IMR-90 (cell line): ENCODE data around the gene TGFA. TPM values are rescaled to one million over a fixed set of nuclear protein-coding genes. Genes with fewer than 3 reads are reported as not detected.

ENCODE experiments used
- ATAC-seq: fragments of 200-7000 bp; cut with Tn5 transposase; 2 replicates; pipeline ENCODE4 v1.9.1; 2020; ENCODE audit warnings: low read depth, mild to moderate bottlenecking, moderate library complexity
- BruUV-seq: library from RNA; stranded (reverse); fragments of 400-500 nt; replicated peaks from 2 replicates; lab custom pipeline; 2021; lab: Mats Ljungman, UMichigan
- CTCF ChIA-PET: fragments of 300-600 bp; formaldehyde crosslinking; extraction: SDS; loops from one replicate; lab custom pipeline; 2021; ENCODE audit warnings: antibody characterized with exemption; lab: Yijun Ruan, JAX
- POLR2A ChIA-PET: fragments of 300-600 bp; sonication (Branson Sonifier 250); formaldehyde crosslinking; loops from one replicate; lab custom pipeline; 2022; ENCODE audit warnings: antibody characterized with exemption; ENCODE audit not compliant: unreplicated experiment; lab: Charles Lee
- DNase-seq: peaks from one replicate; pipeline ENCODE4 v3.0.0; 2013
- H2AFZ ChIP-seq: replicated peaks from 2 replicates; pipeline ENCODE3; 2013; ENCODE audit warnings: low read length, mild to moderate bottlenecking; ENCODE audit not compliant: poor library complexity
- H2AK5ac ChIP-seq: 2 replicates; pipeline ENCODE4 v1.6.1; 2013; ENCODE audit warnings: low read depth, low read length, inconsistent platforms
- H2AK9ac ChIP-seq: replicated peaks from 2 replicates; pipeline ENCODE3; 2013; ENCODE audit warnings: mild to moderate bottlenecking, low read depth, low read length, moderate library complexity; ENCODE audit not compliant: poor library complexity
- H2BK120ac ChIP-seq: 2 replicates; pipeline ENCODE4 v1.6.1; 2013; ENCODE audit warnings: low read depth, low read length, inconsistent platforms
- H2BK15ac ChIP-seq: 3 replicates; pipeline ENCODE4 v1.6.1; 2013; ENCODE audit warnings: low read depth, low read length, inconsistent platforms
- H2BK20ac ChIP-seq: 2 replicates; pipeline ENCODE4 v1.6.1; 2013; ENCODE audit warnings: low read depth, mild to moderate bottlenecking, inconsistent platforms, low read length, moderate library complexity
- H2BK5ac ChIP-seq: 2 replicates; pipeline ENCODE4 v1.6.1; 2013; ENCODE audit warnings: mild to moderate bottlenecking, low read depth, low read length, inconsistent platforms; ENCODE audit not compliant: poor library complexity, severe bottlenecking
- H3K14ac ChIP-seq: replicated peaks from 2 replicates; pipeline ENCODE4 v1.6.1; 2013; ENCODE audit warnings: low read depth, low read length, inconsistent platforms
- H3K18ac ChIP-seq: 2 replicates; pipeline ENCODE4 v1.6.1; 2013; ENCODE audit warnings: low read depth, low read length, control low read depth
- H3K23ac ChIP-seq: 2 replicates; pipeline ENCODE4 v1.6.1; 2013; ENCODE audit warnings: low read depth, low read length, inconsistent platforms
- H3K27ac ChIP-seq: 2 replicates; pipeline ENCODE4 v1.5.1; 2013; ENCODE audit warnings: mild to moderate bottlenecking, control low read depth, low read length; ENCODE audit not compliant: insufficient read depth
- H3K27me3 ChIP-seq: 2 replicates; pipeline ENCODE4 v1.6.1; 2013; ENCODE audit warnings: low read length; ENCODE audit not compliant: control insufficient read depth, insufficient read depth
- H3K36me3 ChIP-seq: 2 replicates; pipeline ENCODE4 v1.6.1; 2013; ENCODE audit warnings: low read length, mixed read lengths; ENCODE audit not compliant: control insufficient read depth, insufficient read depth
- H3K4ac ChIP-seq: 2 replicates; pipeline ENCODE4 v1.6.1; 2013; ENCODE audit warnings: low read depth, low read length, inconsistent platforms
- H3K4me1 ChIP-seq: 2 replicates; pipeline ENCODE4 v1.6.1; 2013; ENCODE audit warnings: low read length, mixed read lengths; ENCODE audit not compliant: control insufficient read depth, insufficient read depth
- H3K4me2 ChIP-seq: 2 replicates; pipeline ENCODE4 v1.6.1; 2013; ENCODE audit warnings: low read depth, mild to moderate bottlenecking, control low read depth, low read length, moderate library complexity
- H3K4me3 ChIP-seq: 2 replicates; pipeline ENCODE4 v1.5.1; 2013; ENCODE audit warnings: low read depth, mild to moderate bottlenecking, control low read depth, low read length, moderate library complexity; ENCODE audit not compliant: insufficient read depth
- H3K56ac ChIP-seq: 2 replicates; pipeline ENCODE4 v1.6.1; 2013; ENCODE audit warnings: low read length, inconsistent platforms; ENCODE audit not compliant: insufficient read depth; ENCODE audit errors: extremely low read depth
- H3K79me1 ChIP-seq, 2 experiments: 2 replicates each; pipeline ENCODE4 v1.6.1; 2013; ENCODE audit warnings: low read length in 2 of 2, inconsistent platforms in 1 of 2, low read depth in 1 of 2
- H3K9ac ChIP-seq: 2 replicates; pipeline ENCODE4 v1.6.1; 2013; ENCODE audit warnings: low read depth, low read length, control low read depth
- H3K9me1 ChIP-seq: 2 replicates; pipeline ENCODE4 v1.6.1; 2013; ENCODE audit warnings: low read length, inconsistent platforms; ENCODE audit not compliant: insufficient read depth
- H3K9me3 ChIP-seq: 2 replicates; pipeline ENCODE4 v1.6.1; 2013; ENCODE audit warnings: low read length; ENCODE audit not compliant: control insufficient read depth, insufficient read depth
- H4K20me1 ChIP-seq: 2 replicates; pipeline ENCODE4 v1.6.1; 2013; ENCODE audit warnings: low read length, inconsistent platforms; ENCODE audit not compliant: insufficient read depth
- H4K5ac ChIP-seq: 2 replicates; pipeline ENCODE4 v1.6.1; 2013; ENCODE audit warnings: mild to moderate bottlenecking, low read depth, low read length, control low read depth
- H4K8ac ChIP-seq, 2 experiments: 2 replicates each; pipeline ENCODE4 v1.6.1; 2013; ENCODE audit warnings: low read depth in 2 of 2, low read length in 2 of 2, control low read depth in 1 of 2, inconsistent platforms in 1 of 2
- H4K91ac ChIP-seq: 2 replicates; pipeline ENCODE4 v1.6.1; 2013; ENCODE audit warnings: low read depth, low read length, inconsistent platforms; ENCODE audit not compliant: insufficient read depth
- BHLHE40 ChIP-seq: fragments of 150-350 bp; IDR thresholded peaks from 2 replicates; pipeline ENCODE4 v1.6.1; 2016; ENCODE audit warnings: mild to moderate bottlenecking, low read depth, low read length
- CTCF ChIP-seq: conservative IDR thresholded peaks from 2 replicates; pipeline ENCODE4 v1.5.1; 2012; ENCODE audit warnings: mild to moderate bottlenecking, low read depth, low read length, improper control_type of control experiment
- FOS ChIP-seq: fragments of 150-350 bp; IDR thresholded peaks from 2 replicates; pipeline ENCODE4 v1.6.1; 2016; ENCODE audit warnings: low read depth, low read length
- MAFK ChIP-seq: IDR thresholded peaks from 2 replicates; pipeline ENCODE4 v1.6.1; 2012; ENCODE audit warnings: low read depth, low read length, improper control_type of control experiment
- MAZ ChIP-seq: IDR thresholded peaks from 2 replicates; pipeline ENCODE4 v1.6.1; 2012; ENCODE audit warnings: low read depth, mild to moderate bottlenecking, low read length, improper control_type of control experiment, moderate library complexity, borderline replicate concordance
- MXI1 ChIP-seq: IDR thresholded peaks from 2 replicates; pipeline ENCODE4 v1.6.1; 2012; ENCODE audit warnings: low read depth, mild to moderate bottlenecking, low read length, moderate library complexity, borderline replicate concordance
- NFE2L2 ChIP-seq: fragments of 150-350 bp; IDR thresholded peaks from 2 replicates; pipeline ENCODE4 v1.6.1; 2016; ENCODE audit warnings: low read depth, mild to moderate bottlenecking, low read length
- POLR2A ChIP-seq: IDR thresholded peaks from 2 replicates; pipeline ENCODE4 v1.6.1; 2012; ENCODE audit warnings: mild to moderate bottlenecking, low read depth, low read length
- RAD21 ChIP-seq: IDR thresholded peaks from 2 replicates; pipeline ENCODE4 v1.6.1; 2012; ENCODE audit warnings: low read length, improper control_type of control experiment
- RCOR1 ChIP-seq: IDR thresholded peaks from 2 replicates; pipeline ENCODE4 v1.6.1; 2012; ENCODE audit warnings: mild to moderate bottlenecking, low read length, improper control_type of control experiment; ENCODE audit not compliant: insufficient replicate concordance
- RFX5 ChIP-seq: IDR thresholded peaks from 2 replicates; pipeline ENCODE4 v1.8.0; 2012; ENCODE audit warnings: low read depth, mild to moderate bottlenecking, low read length, moderate library complexity
- SMC3 ChIP-seq: fragments of 150-350 bp; IDR thresholded peaks from 2 replicates; pipeline ENCODE4 v1.6.1; 2016; ENCODE audit warnings: low read depth, mild to moderate bottlenecking, antibody characterized with exemption, low read length, moderate library complexity
- USF2 ChIP-seq: fragments of 150-350 bp; IDR thresholded peaks from 2 replicates; pipeline ENCODE4 v1.6.1; 2017; ENCODE audit warnings: mild to moderate bottlenecking, antibody characterized with exemption, low read length, low read depth
- WGBS, 2 experiments: methylation state at CpG; one replicate each; pipeline versions ENCODE4 v1.1.5 to v1.1.7; 2013; ENCODE audit warnings: missing lambda C conversion rate in 2 of 2; ENCODE audit not compliant: insufficient read length in 1 of 2; ENCODE audit errors: extremely low coverage in 2 of 2; 5-methylcytosine and 5-hydroxymethylcytosine counted together
- dilution Hi-C: fragments of 300-500 bp; cut with HindIII; formaldehyde crosslinking; loops from one replicate; pipeline ENCODE4 v1.14.3; 2018; ENCODE audit warnings: low sequenced_read_pairs; ENCODE audit not compliant: unreplicated experiment
- in situ Hi-C: fragments of 300-500 bp; cut with MboI; formaldehyde crosslinking; loops from 3 replicates; pipeline ENCODE4 v1.14.3; 2019; ENCODE audit warnings: low sequenced_read_pairs, inconsistent platforms, mixed read lengths
- intact Hi-C: fragments of 100-400 bp; cut with micrococcal nuclease; formaldehyde crosslinking; loops from 2 replicates; pipeline ENCODE4 v1.10.0; 2022
- polyA plus RNA-seq, 3 experiments: library from polyadenylated mRNA; depleted of rRNA; stranded (reverse); fragments of >200 nt; gene quantifications; 2 replicates each; pipeline ENCODE4 v1.2.3, GENCODE V29; 2012; ENCODE audit warnings: low replicate concordance in 1 of 3
- total RNA-seq: library from RNA; depleted of rRNA; stranded (reverse); fragments of >200 nt; gene quantifications from 2 replicates; pipeline ENCODE4 v1.2.3, GENCODE V29; 2012

Gene TGFA
- total and polyA plus RNA-seq, 2 of the 4 experiments (the other 2 are of a cell fraction) = not detected

GRCh38 chr2:70515938-70516337, 37.7 kb downstream of the TGFA start:
- no peaks in the 10 kb centered on the region for H3K9me3 ChIP-seq
- H2BK120ac ChIP-seq = no peak overlapping the region
- BruUV-seq = no TSS peak
- in situ Hi-C loops = no loop called here
- POLR2A ChIA-PET = no interaction called here
- H3K18ac ChIP-seq = no peak overlapping the region
- dilution Hi-C loops = no loop called here
- H4K91ac ChIP-seq = no peak overlapping the region
- no peaks in the 10 kb centered on the region for H3K36me3 ChIP-seq
- H2AFZ ChIP-seq = no peak overlapping the region
- no peak overlapping the region for H3K23ac ChIP-seq
- no peak overlapping the region for H3K14ac ChIP-seq
- no peak overlapping the region for H2BK5ac ChIP-seq
- no peaks in the 10 kb centered on the region for H3K4me1 ChIP-seq
- H3K79me1 ChIP-seq = no peaks in the 10 kb centered on the region
- H4K8ac ChIP-seq = no peak overlapping the region
- DNase-seq = no peak
- H3K27ac ChIP-seq = no peak overlapping the region
- CTCF ChIA-PET = no interaction called here
- H2BK20ac ChIP-seq = no peak overlapping the region
- H3K4ac ChIP-seq = no peak overlapping the region
- no peak overlapping the region for H4K5ac ChIP-seq
- TF ChIP-seq CTCF = no peak
- no peak for TF ChIP-seq MAFK
- TF ChIP-seq MAZ = no peak
- no peak for TF ChIP-seq SMC3
- no peak for TF ChIP-seq RFX5
- TF ChIP-seq NFE2L2 = no peak
- TF ChIP-seq USF2 = no peak
- TF ChIP-seq MXI1 = no peak
- TF ChIP-seq RAD21 = no peak
- TF ChIP-seq FOS = no peak
- TF ChIP-seq POLR2A = no peak
- TF ChIP-seq RCOR1 = no peak
- no peak for TF ChIP-seq BHLHE40
- H4K20me1 ChIP-seq = no peaks in the 10 kb centered on the region
- WGBS, 2 experiments = 21% methylated on average over 3 of the region's 4 CpGs; no CpG with 5 or more reads in 1 of the 2 experiments
- no peak overlapping the region for H2BK15ac ChIP-seq
- no peak overlapping the region for H2AK5ac ChIP-seq
- H2AK9ac ChIP-seq = no peak overlapping the region
- intact Hi-C loops = no loop called here
- no peaks in the 10 kb centered on the region for H3K9me1 ChIP-seq
- H3K4me3 ChIP-seq = no peak overlapping the region
- H3K27me3 ChIP-seq = peaks cover 3% of the 10 kb centered on the region
- no peak for ATAC-seq
- no peak overlapping the region for H3K4me2 ChIP-seq
- no peak overlapping the region for H3K56ac ChIP-seq
- H3K9ac ChIP-seq = no peak overlapping the region
